Activated T-cell treated with anti-CD3 and anti-CD28 coated beads for 24 hours (primary cell): ENCODE results near the gene CRYM.
"Not testable (repeated sequence)": the region's sequence is repeated elsewhere in the genome, so short reads cannot be mapped to it uniquely, and the experiment has no call there.

Experiments
- DNase-seq: peaks from one replicate; pipeline ENCODE4 v3.0.0-alpha.2; 2020; ENCODE audit warnings: low read depth

CRYM gene

DNA sequence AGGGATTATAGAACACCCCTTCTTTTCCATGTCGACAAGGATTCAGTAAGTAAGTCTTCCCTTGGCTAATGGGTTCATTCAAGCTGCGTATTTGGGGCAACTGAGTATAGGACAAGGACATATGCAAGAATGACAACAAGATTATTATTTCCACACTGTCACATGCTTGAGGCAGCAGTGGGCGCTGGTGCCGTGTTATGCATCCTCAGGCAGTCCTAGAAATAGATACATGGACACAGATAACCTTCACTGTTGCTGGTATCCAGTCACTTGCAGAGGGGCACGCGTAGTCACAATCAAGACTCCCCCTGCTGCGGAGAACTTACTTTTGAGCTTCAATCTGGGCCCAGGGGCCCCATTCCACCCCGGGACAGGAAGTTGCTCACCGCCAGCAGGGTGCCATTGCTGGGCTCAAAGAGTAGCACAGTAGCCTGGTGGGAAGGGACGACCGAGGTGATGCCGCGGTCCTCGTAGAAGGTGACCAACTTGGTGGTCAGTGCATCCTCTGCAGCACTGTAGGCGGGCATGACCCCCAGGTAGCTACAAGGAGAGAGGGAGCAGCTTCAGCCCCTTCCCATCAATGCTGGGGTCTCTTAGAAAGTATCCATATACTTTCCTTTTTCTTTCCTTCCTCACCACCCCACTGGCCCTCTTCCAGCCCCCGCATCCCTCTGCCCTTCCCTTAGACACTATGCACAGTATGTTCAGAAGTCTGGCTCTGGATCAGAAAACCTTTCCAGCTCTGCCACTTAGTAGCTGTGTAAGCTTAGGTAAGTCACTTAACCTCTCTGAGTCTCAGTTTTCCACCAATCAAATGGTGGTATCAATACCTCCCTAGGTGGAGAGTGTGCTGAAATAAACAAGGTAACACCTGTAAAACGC, 804 bp downstream of the CRYM start:
- DNase-seq = no peak

- DNase-seq = no peak
Observed at GRCh38 chr16:21276090-21276489, 2.0 kb downstream of the CRYM start.

DNA sequence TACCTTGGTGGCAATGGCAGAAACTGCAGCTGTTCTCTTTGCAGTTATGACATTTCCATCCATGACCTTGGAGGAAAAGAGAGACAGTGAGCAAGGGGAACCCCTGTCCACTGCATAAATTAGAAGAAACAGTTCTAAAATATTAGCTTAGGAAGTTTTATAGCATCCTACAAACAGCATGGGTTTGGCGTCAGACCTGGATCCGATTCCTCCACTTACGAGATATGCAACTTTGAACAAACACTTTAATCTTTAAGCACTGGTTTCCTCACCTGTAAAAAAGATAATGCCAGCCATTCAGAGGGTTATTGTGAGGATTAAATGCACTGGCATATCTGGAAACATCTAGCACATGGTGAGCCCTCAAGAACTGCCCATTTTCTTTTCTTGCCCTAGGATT, 2.6 kb downstream of the CRYM start:
- no peak for DNase-seq

GRCh38 chr16:21274172-21274726, 3.8 kb downstream of the CRYM start:
- no peak for DNase-seq

- not testable (repeated sequence) for DNase-seq
Observed at GRCh38 chr16:21272763-21273162, 5.3 kb downstream of the CRYM start.

- DNase-seq = no peak
Observed at GRCh38 chr16:21272253-21272652, 5.8 kb downstream of the CRYM start.

DNA sequence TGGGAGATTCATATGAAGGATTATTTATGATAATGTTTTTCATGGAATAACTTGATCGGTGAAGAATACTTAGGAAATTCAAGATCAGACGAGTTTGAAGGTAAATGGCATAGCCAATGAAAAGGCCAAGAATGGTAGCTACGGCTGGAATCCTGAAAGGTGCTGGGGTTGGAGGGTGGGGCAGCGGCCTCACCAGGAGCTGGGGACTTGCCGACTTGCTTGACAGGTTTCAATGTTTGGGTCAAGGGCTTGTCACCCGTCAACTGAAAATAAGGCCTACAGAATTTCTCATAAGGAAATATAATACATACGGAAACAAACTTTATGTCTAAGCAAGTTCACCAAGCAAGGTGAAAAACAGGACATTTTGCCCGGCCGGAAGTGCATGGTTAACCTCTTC, 9.9 kb downstream of the CRYM start:
- no peak for DNase-seq

DNA sequence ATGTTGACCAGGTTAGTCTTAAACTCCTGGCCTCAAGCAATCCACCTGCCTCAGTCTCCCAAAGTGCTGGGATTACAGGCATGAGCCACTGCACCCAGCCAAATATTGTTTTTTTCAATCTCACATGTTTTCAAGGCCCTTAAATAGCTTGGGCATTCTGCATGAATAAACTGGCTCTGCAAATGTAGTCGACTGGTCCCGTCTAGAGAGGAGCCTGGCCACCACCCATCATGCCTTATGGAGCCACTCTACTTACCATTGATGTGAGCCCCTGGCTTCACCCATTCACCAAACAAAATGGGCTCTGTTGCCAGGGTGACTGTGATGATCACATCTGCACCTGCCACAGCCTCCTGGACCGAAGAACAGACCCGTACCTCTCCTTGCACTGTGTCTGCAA, 10.8 kb downstream of the CRYM start:
- no peak for DNase-seq

- no peak for DNase-seq
Observed at GRCh38 chr16:21265104-21265837, 12.8 kb downstream of the CRYM start.

DNA sequence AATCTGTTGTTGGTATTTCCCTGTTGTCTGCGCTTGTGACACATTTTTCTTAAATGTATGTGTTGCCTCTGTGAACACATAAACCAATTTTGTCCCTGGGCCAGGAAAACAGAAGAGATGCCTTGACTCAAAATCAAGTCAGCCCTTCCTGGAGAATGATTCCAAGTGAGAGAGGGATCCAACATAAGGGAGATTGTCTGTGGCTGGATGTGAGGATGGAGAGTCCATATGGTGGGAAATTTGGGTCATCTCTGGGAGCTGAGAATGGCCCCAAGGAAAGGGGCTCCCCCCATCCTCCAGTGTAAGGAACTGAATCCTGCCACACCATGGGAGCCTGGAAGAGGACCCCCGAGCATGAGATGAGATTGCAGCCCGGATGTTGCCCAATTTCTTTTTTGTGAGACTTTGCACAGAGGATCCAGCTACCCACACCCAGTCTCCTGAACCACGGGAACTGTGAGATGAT, 13.5 kb downstream of the CRYM start:
- DNase-seq = no peak

DNA sequence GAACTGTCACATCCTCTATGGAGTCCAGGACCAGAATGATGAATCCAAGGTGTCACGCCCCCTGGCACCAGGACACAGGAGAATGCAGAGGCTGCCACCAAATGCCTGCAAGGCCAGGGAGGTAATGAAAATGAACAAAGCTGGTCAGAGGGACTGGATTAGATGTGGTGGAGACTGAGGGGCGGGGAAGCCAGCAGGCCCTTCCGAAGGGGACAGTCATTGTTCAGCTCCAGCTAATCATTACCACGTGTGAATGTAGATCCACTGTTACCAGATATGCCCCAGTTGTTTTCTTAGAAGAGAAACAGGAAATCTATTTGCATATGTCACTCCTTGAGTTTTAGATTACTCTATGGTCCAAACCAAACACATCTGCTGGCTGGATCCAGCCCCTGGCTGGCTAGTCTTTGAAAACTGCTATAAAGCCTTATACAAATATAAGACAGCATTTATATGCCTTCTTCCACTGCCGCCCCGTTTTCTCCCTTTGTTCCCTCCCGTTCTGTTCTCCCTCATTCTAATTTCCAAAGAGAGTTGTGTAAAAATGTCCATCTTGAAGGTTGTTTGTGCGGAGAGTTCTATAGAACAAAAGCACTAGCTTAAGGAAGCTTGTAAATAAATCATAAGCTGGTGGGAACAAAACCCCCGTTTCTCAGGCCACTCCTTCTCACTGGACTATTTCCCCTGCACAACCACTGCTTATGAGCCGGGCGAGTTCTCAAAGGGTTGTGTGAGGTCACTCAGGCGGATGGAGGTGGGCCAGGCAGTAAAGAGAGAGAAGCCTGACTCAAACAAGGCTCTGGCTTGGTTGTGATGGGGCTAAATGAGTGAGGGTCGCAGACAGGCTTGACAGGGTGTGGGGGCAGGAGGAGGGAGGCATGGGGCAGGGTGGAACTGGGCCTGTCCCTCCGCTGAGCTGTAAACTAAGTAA, 14.2 kb downstream of the CRYM start:
- no peak for DNase-seq

- DNase-seq = no peak
Observed at GRCh38 chr16:21262779-21263639, 15.1 kb downstream of the CRYM start.

GRCh38 chr16:21260870-21261791, 17.0 kb downstream of the CRYM start:
- DNase-seq = no peak

DNA sequence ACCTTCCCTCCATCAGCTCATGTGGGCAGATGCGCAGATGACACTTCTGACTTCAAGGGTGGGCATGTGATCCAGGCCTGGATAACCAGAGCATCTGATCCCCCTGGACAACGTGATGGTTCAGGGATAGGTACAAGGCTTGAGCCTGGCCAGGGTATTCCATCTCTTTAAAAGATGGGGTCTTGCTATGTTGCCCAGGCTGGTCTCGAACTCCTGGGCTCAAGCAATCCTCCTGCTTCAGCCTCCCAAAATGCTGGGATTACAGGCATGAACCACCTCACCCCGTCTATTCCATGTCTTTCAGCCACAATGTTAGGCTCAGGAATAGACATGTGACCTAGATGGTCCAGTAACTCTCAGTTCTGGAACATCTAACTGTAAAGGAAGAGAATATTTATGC, 20.8 kb downstream of the CRYM start:
- no peak for DNase-seq

DNA sequence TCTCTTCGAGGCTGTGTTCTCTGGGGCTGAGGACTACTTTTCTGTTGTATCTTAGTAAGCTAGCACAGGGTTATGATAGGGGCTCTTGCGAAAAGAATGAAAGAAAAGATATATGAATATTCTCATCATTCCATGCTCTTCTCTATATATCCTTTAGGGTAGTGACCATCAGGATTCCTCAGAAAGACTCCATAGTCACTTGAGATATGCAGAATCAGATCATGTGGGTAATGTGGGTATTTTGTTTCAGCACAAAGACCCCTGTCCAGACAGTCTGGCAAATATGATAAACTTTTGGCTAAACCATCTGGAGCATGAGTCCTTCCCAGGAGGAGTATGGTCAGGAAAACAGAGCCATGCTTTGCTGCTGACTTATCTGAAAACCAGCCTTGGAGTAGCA, 21.5 kb downstream of the CRYM start:
- no peak for DNase-seq

- DNase-seq = no peak
Observed at GRCh38 chr16:21253470-21253869, 24.6 kb downstream of the CRYM start.

GRCh38 chr16:21250072-21250923, 27.8 kb downstream of the CRYM start:
- no peak for DNase-seq

DNA sequence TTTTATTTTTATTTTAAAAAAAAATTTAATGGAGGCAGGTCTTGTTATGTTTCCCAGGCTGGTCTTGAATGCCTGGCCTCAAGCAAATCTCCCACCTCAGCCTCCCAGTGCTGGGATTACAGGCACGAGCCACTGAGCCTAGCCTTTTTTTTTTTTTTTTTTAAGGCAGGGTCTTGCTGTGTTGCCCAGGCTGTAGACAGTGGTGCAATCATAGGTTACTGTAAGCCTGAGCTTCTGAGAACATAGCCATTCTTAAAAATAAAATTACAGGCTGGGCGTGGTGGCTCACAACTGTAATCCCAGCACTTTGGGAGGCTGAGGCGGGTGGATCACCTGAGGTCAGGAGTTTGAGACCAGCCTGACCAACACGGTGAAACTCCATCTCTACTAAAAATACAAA, 29.9 kb downstream of the CRYM start:
- not testable (repeated sequence) for DNase-seq
